HG03095 (cell line): ENCODE data around the gene BPIFB6.

Experiments used
- ATAC-seq: cut with Tn5 transposase; IDR thresholded peaks from one replicate; pipeline ENCODE4 v1.9.1; 2021; ENCODE audit warnings: moderate library complexity; ENCODE audit not compliant: unreplicated experiment

Gene BPIFB6

GRCh38 chr20:33059741-33060390 lies 28.4 kb downstream of the BPIFB6 start:
- no peak for ATAC-seq

- no peak for ATAC-seq
These were observed 30.2 kb downstream of the BPIFB6 start for GRCh38 chr20:33061658-33062028.

- ATAC-seq: no peak
These were observed 30.8 kb downstream of the BPIFB6 start for GRCh38 chr20:33062105-33062824.

GRCh38 chr20:33062825-33063149 lies 31.3 kb downstream of the BPIFB6 start:
- ATAC-seq: no peak

- ATAC-seq: no peak
These were observed 31.8 kb downstream of the BPIFB6 start for GRCh38 chr20:33063271-33063670.

GRCh38 chr20:33064572-33065287 lies 33.3 kb downstream of the BPIFB6 start:
- ATAC-seq: no peak

GRCh38 chr20:33065785-33066184 lies 34.3 kb downstream of the BPIFB6 start:
- no peak for ATAC-seq

GRCh38 chr20:33067806-33068205 lies 36.4 kb downstream of the BPIFB6 start:
- ATAC-seq: no peak

GRCh38 chr20:33068251-33068939 lies 36.9 kb downstream of the BPIFB6 start:
- ATAC-seq: no peak

GRCh38 chr20:33069673-33070072 lies 38.2 kb downstream of the BPIFB6 start:
- no peak for ATAC-seq

GRCh38 chr20:33070111-33071053 lies 38.9 kb downstream of the BPIFB6 start:
- ATAC-seq: no peak

- no peak for ATAC-seq
These were observed 39.8 kb downstream of the BPIFB6 start for GRCh38 chr20:33071198-33071597.

- no peak for ATAC-seq
These were observed 40.9 kb downstream of the BPIFB6 start for GRCh38 chr20:33072362-33072761.

- ATAC-seq: no peak
These were observed 41.4 kb downstream of the BPIFB6 start for GRCh38 chr20:33072813-33073212.

- ATAC-seq: no peak
These were observed 43.2 kb downstream of the BPIFB6 start for GRCh38 chr20:33074675-33075074.

- ATAC-seq: no peak
These were observed 43.8 kb downstream of the BPIFB6 start for GRCh38 chr20:33075281-33075680.

GRCh38 chr20:33076662-33077372 lies 45.4 kb downstream of the BPIFB6 start:
- ATAC-seq: no peak

- ATAC-seq: no peak
These were observed 47.8 kb downstream of the BPIFB6 start, which contains the start of gene BPIFB4 for GRCh38 chr20:33079259-33079658. Gene BPIFB4, plus strand, starts transcription at chr20:33079643. Its CDS starts 1,884 bp downstream, at chr20:33081527.

- ATAC-seq: no peak
These were observed 50.1 kb downstream of the BPIFB6 start for GRCh38 chr20:33081411-33082154.
